Endothelial cell of umbilical vein (primary cell): Measurements from ENCODE around the gene NLRP3. TPM values are rescaled to one million over a fixed set of nuclear protein-coding genes. Genes with fewer than 3 reads are reported as not detected.

ENCODE experiments used
- BruUV-seq: library from RNA; stranded (reverse); fragments of 400-500 nt; replicated peaks from 2 replicates; lab custom pipeline; 2021; lab: Mats Ljungman, UMichigan
- CTCF ChIA-PET: fragments of 300-600, 350-600 bp; sonication (Branson Sonifier 250); formaldehyde crosslinking; loops from one replicate; lab custom pipeline; 2021; ENCODE audit warnings: antibody characterized with exemption, inconsistent platforms; lab: Charles Lee
- POLR2A ChIA-PET: fragments of 300-600, 350-600 bp; sonication (Branson Sonifier 250); formaldehyde crosslinking; loops from one replicate; lab custom pipeline; 2021; ENCODE audit warnings: antibody characterized with exemption, inconsistent platforms; lab: Charles Lee
- DNase-seq: peaks from one replicate; pipeline ENCODE4 v3.0.0-alpha.2; 2011; ENCODE audit warnings: low read depth, low spot score
- FAIRE-seq: peaks from 2 replicates; lab custom pipeline; 2011; peaks lifted over from hg19 to GRCh38; lab: Jason Lieb, UNC
- H2AFZ ChIP-seq: 2 replicates; pipeline ENCODE4 v1.6.0; 2012; ENCODE audit warnings: low read depth, low read length, control low read depth, inconsistent platforms
- H3K27ac ChIP-seq: 2 replicates; pipeline ENCODE4 v1.5.1; 2011; ENCODE audit warnings: low read depth, mild to moderate bottlenecking, control low read depth, low read length, moderate library complexity; ENCODE audit not compliant: insufficient read depth
- H3K27me3 ChIP-seq, 2 experiments: 2 replicates each; pipeline versions ENCODE4 v1.6.0 to v1.6.1; 2011; ENCODE audit warnings: low read length in 2 of 2, mixed read lengths in 1 of 2; ENCODE audit not compliant: control insufficient read depth in 2 of 2, insufficient read depth in 2 of 2
- H3K36me3 ChIP-seq, 2 experiments: 2 replicates in 1 of 2; 3 replicates in 1 of 2; pipeline ENCODE4 v1.5.1; 2011; ENCODE audit warnings: low read length in 2 of 2, mild to moderate bottlenecking in 1 of 2, moderate library complexity in 1 of 2; ENCODE audit not compliant: control insufficient read depth in 2 of 2, insufficient read depth in 2 of 2; ENCODE audit errors: extremely low read depth in 1 of 2
- H3K4me1 ChIP-seq: 3 replicates; pipeline ENCODE4 v1.5.1; 2011; ENCODE audit warnings: mild to moderate bottlenecking, low read length; ENCODE audit not compliant: control insufficient read depth, insufficient read depth; ENCODE audit errors: extremely low read depth
- H3K4me2 ChIP-seq: 2 replicates; pipeline ENCODE4 v1.6.1; 2011; ENCODE audit warnings: low read length, control low read depth, mixed read lengths; ENCODE audit not compliant: insufficient read depth
- H3K4me3 ChIP-seq, 3 experiments: fragments of 200-600 bp in 1 of 3; sonication (generic), shearing (Covaris generic) in 1 of 3; replicated peaks in 1 of 3; 2 replicates each; pipeline ENCODE4 v1.5.1; 2011 to 2016; ENCODE audit warnings: control low read depth in 3 of 3, low read length in 3 of 3, mild to moderate bottlenecking in 2 of 3, inconsistent platforms in 1 of 3, low read depth in 1 of 3, moderate library complexity in 1 of 3; ENCODE audit not compliant: insufficient read depth in 1 of 3
- H3K79me2 ChIP-seq: 2 replicates; pipeline ENCODE4 v1.6.0; 2012; ENCODE audit warnings: low read length, inconsistent platforms; ENCODE audit not compliant: control insufficient read depth, insufficient read depth
- H3K9ac ChIP-seq: replicated peaks from 2 replicates; pipeline ENCODE3; 2011; ENCODE audit warnings: low read length, control low read depth; ENCODE audit not compliant: insufficient read depth; ENCODE audit errors: extremely low read depth
- H3K9me1 ChIP-seq: replicated peaks from 3 replicates; pipeline ENCODE4 v1.6.0; 2011; ENCODE audit warnings: mild to moderate bottlenecking, low read length; ENCODE audit not compliant: control insufficient read depth, insufficient read depth; ENCODE audit errors: extremely low read depth
- H3K9me3 ChIP-seq: replicated peaks from 2 replicates; pipeline ENCODE4 v1.5.1; 2012; ENCODE audit warnings: low read length, inconsistent platforms; ENCODE audit not compliant: control insufficient read depth, insufficient read depth
- H4K20me1 ChIP-seq: replicated peaks from 2 replicates; pipeline ENCODE3; 2011; ENCODE audit warnings: mild to moderate bottlenecking, low read length; ENCODE audit not compliant: control insufficient read depth, insufficient read depth; ENCODE audit errors: extremely low read depth
- EZH2 ChIP-seq: IDR thresholded peaks from 2 replicates; pipeline ENCODE4 v1.6.1; 2012; ENCODE audit warnings: borderline replicate concordance, low read depth, mild to moderate bottlenecking, moderate library complexity, low read length, inconsistent platforms; ENCODE audit not compliant: severe bottlenecking
- FOS ChIP-seq: IDR thresholded peaks from 2 replicates; pipeline ENCODE4 v1.6.1; 2011; ENCODE audit warnings: mild to moderate bottlenecking, low read length, moderate library complexity, borderline replicate concordance; ENCODE audit not compliant: insufficient read depth
- GATA2 ChIP-seq: IDR thresholded peaks from 2 replicates; pipeline ENCODE4 v1.7.0; 2011; ENCODE audit warnings: low read depth, mild to moderate bottlenecking, moderate library complexity, mixed read lengths, low read length; ENCODE audit not compliant: insufficient read length, insufficient read depth
- JUN ChIP-seq: IDR thresholded peaks from 2 replicates; pipeline ENCODE4 v1.6.1; 2011; ENCODE audit warnings: borderline replicate concordance, low read depth; ENCODE audit not compliant: insufficient read length, insufficient read depth
- MYC ChIP-seq: IDR thresholded peaks from one replicate; pipeline ENCODE4 v1.6.1; 2011; ENCODE audit warnings: mild to moderate bottlenecking, low read depth, low read length
- POLR2A ChIP-seq: IDR thresholded peaks from 2 replicates; pipeline ENCODE4 v1.6.1; 2012; ENCODE audit warnings: low read depth, mild to moderate bottlenecking, control low read depth, low read length
- POLR2AphosphoS5 ChIP-seq: IDR thresholded peaks from 2 replicates; pipeline ENCODE4 v1.6.1; 2012; ENCODE audit warnings: low read depth, mild to moderate bottlenecking, control low read depth, low read length, moderate library complexity; ENCODE audit not compliant: insufficient read depth
- dilution Hi-C: fragments of 300-500 bp; cut with MboI; formaldehyde crosslinking; loops from one replicate; pipeline ENCODE4 v1.15.0; 2019; ENCODE audit warnings: low sequenced_read_pairs; ENCODE audit not compliant: extremely low pct_ligation_motif_present
- intact Hi-C: fragments of 100-400 bp; cut with micrococcal nuclease; formaldehyde crosslinking; loops from one replicate; pipeline ENCODE4 v1.10.0; 2022
- polyA plus RNA-seq, 4 experiments: library from polyadenylated mRNA; depleted of rRNA in 3 of 4; stranded (reverse) in 3 of 4; unstranded in 1 of 4; fragments of >200 nt; gene quantifications; 2 replicates each; pipeline versions ENCODE4 v1.2.1 to v1.2.3, GENCODE V29; 2011 to 2012; ENCODE audit warnings: missing spikeins in 1 of 4
- total RNA-seq: library from RNA; stranded (reverse); gene quantifications from 2 replicates; pipeline ENCODE4 v1.2.3, GENCODE V29; 2021
- TF ChIP-seq, protein P1 (sequence below): IDR thresholded peaks from 2 replicates; pipeline ENCODE4 v1.6.1; 2011; ENCODE audit not compliant: insufficient read depth, insufficient read length
- TF ChIP-seq, protein P2 (sequence below), 2 donors: IDR thresholded peaks; 1 replicate in 1 of 2; 2 replicates in 1 of 2; pipeline ENCODE4 v1.5.1; 2011; ENCODE audit warnings: low read length in 2 of 2, mild to moderate bottlenecking in 2 of 2, moderate library complexity in 2 of 2, control low read depth in 1 of 2, inconsistent platforms in 1 of 2, low read depth in 1 of 2; ENCODE audit not compliant: insufficient read depth in 1 of 2; ENCODE audit errors: extremely low read depth in 1 of 2

Gene NLRP3
- total and polyA plus RNA-seq, 2 donors (not counting 3 experiments of a cell fraction or from before 2014, with no cell fraction given), result 0.24 to 0.29 TPM

DNA sequence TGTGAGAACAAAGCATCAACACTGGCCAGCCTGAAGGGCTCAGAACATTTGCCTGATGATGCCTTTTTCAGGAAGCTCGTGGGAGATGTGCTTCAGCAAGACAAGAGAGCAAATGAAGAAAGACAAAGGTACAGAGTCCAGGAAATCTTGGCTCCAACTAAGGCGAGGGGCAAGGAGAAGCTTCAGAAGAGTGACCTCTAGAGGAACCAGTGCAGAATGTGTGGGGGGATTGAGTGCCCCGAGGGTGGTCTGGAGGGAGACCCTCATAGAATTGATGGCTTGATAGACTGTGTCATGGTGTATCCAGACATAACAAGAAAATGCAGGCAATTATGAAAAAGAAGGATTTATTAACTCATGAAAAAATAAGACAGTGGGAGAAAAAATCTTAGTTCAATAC lies 15.3 kb upstream of the NLRP3 start:
- DNase-seq, result no peak
- Histone ChIP-seq H3K9ac (no peak overlapping the region), H3K27me3 (no peaks in the 10 kb centered on the region), H2AFZ (no peak overlapping the region), H3K9me3 (no peaks in the 10 kb centered on the region), H3K36me3 (no peaks in the 10 kb centered on the region), H3K79me2 (no peaks in the 10 kb centered on the region), H3K9me1 (no peaks in the 10 kb centered on the region), H4K20me1 (no peaks in the 10 kb centered on the region), H3K4me3 (no peak overlapping the region), H3K4me2 (no peak overlapping the region), H3K4me1 (no peaks in the 10 kb centered on the region), H3K27ac (no peak overlapping the region)
- no peak for FAIRE-seq
- intact Hi-C loops (no loop called here), dilution Hi-C loops (no loop called here)
- POLR2A ChIA-PET, result no interaction called here
- CTCF ChIA-PET, result interaction anchor here (0.6 kb wide), 1 partner anchor 11 kb away, joined by 3 read pairs; no protein-coding TSS in a partner anchor
- TF ChIP-seq JUN (no peak), EZH2 (no peak), POLR2AphosphoS5 (no peak), POLR2A (no peak), MYC (no peak), FOS (no peak), GATA2 (no peak)
- TF ChIP-seq, protein P1, sequence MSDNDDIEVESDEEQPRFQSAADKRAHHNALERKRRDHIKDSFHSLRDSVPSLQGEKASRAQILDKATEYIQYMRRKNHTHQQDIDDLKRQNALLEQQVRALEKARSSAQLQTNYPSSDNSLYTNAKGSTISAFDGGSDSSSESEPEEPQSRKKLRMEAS, result no peak
- TF ChIP-seq, protein P2, sequence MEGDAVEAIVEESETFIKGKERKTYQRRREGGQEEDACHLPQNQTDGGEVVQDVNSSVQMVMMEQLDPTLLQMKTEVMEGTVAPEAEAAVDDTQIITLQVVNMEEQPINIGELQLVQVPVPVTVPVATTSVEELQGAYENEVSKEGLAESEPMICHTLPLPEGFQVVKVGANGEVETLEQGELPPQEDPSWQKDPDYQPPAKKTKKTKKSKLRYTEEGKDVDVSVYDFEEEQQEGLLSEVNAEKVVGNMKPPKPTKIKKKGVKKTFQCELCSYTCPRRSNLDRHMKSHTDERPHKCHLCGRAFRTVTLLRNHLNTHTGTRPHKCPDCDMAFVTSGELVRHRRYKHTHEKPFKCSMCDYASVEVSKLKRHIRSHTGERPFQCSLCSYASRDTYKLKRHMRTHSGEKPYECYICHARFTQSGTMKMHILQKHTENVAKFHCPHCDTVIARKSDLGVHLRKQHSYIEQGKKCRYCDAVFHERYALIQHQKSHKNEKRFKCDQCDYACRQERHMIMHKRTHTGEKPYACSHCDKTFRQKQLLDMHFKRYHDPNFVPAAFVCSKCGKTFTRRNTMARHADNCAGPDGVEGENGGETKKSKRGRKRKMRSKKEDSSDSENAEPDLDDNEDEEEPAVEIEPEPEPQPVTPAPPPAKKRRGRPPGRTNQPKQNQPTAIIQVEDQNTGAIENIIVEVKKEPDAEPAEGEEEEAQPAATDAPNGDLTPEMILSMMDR (IDR thresholded peaks at IDR 0.05; ENCODE audit: extremely low read depth in 1 of 2, insufficient read depth in 1 of 2, low read depth in 1 of 2, low read length in 2 of 2), result no peak
- no TSS peak for BruUV-seq
